ENCODE data around the gene B4GALNT2.
"Not testable (repeated sequence)": the region's sequence is repeated elsewhere in the genome, so short reads cannot be mapped to it uniquely, and the experiment has no call there.

- not testable (repeated sequence) for TF ChIP-seq EZH2 (IDR thresholded peaks at IDR 0.05; ENCODE audit: borderline replicate concordance, low read depth, low read length, severe bottlenecking); CTCF (IDR thresholded peaks at IDR 0.05; ENCODE audit: borderline replicate concordance, extremely low read depth, low read length, poor library complexity, severe bottlenecking)
Measured at GRCh38 chr17:49145654-49146053, 13.1 kb downstream of the B4GALNT2 start.

Data from DND-41 (cell line).